Astrocyte (in vitro differentiated cells and primary cell): ENCODE results near the gene ABHD16A. TPM values are rescaled to one million over a fixed set of nuclear protein-coding genes. Genes with fewer than 3 reads are reported as not detected.
A peak's percentile ranks its signal among the peaks of the same experiment; 100 is the strongest.

ENCODE experiments used
- DNase-seq: peaks from one replicate; pipeline ENCODE4 v3.0.0-alpha.2; 2010; ENCODE audit warnings: low read depth
- FAIRE-seq: peaks from 2 replicates; lab custom pipeline; 2011; peaks lifted over from hg19 to GRCh38; lab: Jason Lieb, UNC
- H2AFZ ChIP-seq: 2 replicates; pipeline ENCODE4 v1.6.0; 2012; ENCODE audit warnings: low read depth, low read length, inconsistent platforms
- H3K27ac ChIP-seq: 2 replicates; pipeline ENCODE4 v1.5.1; 2011; ENCODE audit warnings: low read depth, low read length, inconsistent platforms
- H3K27me3 ChIP-seq: 2 replicates; pipeline ENCODE4 v1.6.0; 2011; ENCODE audit warnings: low read length, inconsistent platforms; ENCODE audit not compliant: insufficient read depth
- H3K36me3 ChIP-seq: 2 replicates; pipeline ENCODE4 v1.5.1; 2011; ENCODE audit warnings: low read length, inconsistent platforms; ENCODE audit not compliant: insufficient read depth
- H3K4me1 ChIP-seq: 2 replicates; pipeline ENCODE4 v1.5.1; 2011; ENCODE audit warnings: low read length, inconsistent platforms; ENCODE audit not compliant: insufficient read depth
- H3K4me2 ChIP-seq: 2 replicates; pipeline ENCODE4 v1.6.0; 2012; ENCODE audit warnings: low read length, inconsistent platforms
- H3K4me3 ChIP-seq: 2 replicates; pipeline ENCODE4 v1.5.1; 2011; ENCODE audit warnings: low read depth, mild to moderate bottlenecking, low read length, inconsistent platforms; ENCODE audit not compliant: insufficient read depth
- H3K79me2 ChIP-seq: 2 replicates; pipeline ENCODE4 v1.6.0; 2012; ENCODE audit warnings: mild to moderate bottlenecking, low read length, inconsistent platforms; ENCODE audit not compliant: insufficient read depth
- H3K9ac ChIP-seq: 2 replicates; pipeline ENCODE4 v1.6.0; 2012; ENCODE audit warnings: mild to moderate bottlenecking, low read length, inconsistent platforms
- H3K9me3 ChIP-seq: 2 replicates; pipeline ENCODE4 v1.5.1; 2012; ENCODE audit warnings: low read depth, mild to moderate bottlenecking, low read length, inconsistent platforms; ENCODE audit not compliant: insufficient read depth
- H4K20me1 ChIP-seq: 2 replicates; pipeline ENCODE4 v1.6.0; 2012; ENCODE audit warnings: low read length, inconsistent platforms; ENCODE audit not compliant: insufficient read depth
- H3K27ac Mint-ChIP-seq: one replicate; pipeline ENCODE4 v1.8.0; 2021; ENCODE audit warnings: mild to moderate bottlenecking, mixed read lengths; ENCODE audit not compliant: unreplicated experiment
- H3K27me3 Mint-ChIP-seq: one replicate; pipeline ENCODE4 v1.8.0; 2021; ENCODE audit warnings: low read depth, mixed read lengths; ENCODE audit not compliant: unreplicated experiment
- H3K36me3 Mint-ChIP-seq: one replicate; pipeline ENCODE4 v1.8.0; 2021; ENCODE audit warnings: low read depth, mixed read lengths; ENCODE audit not compliant: unreplicated experiment
- H3K4me1 Mint-ChIP-seq: one replicate; pipeline ENCODE4 v1.8.0; 2021; ENCODE audit warnings: low read depth, mixed read lengths; ENCODE audit not compliant: unreplicated experiment
- H3K4me3 Mint-ChIP-seq: one replicate; pipeline ENCODE4 v1.8.0; 2021; ENCODE audit warnings: mild to moderate bottlenecking, moderate library complexity, mixed read lengths; ENCODE audit not compliant: unreplicated experiment
- H3K9me3 Mint-ChIP-seq: one replicate; pipeline ENCODE4 v1.8.0; 2021; ENCODE audit warnings: mild to moderate bottlenecking, mixed read lengths; ENCODE audit not compliant: unreplicated experiment
- CTCF ChIP-seq: IDR thresholded peaks from 2 replicates; pipeline ENCODE4 v1.5.1; 2011; ENCODE audit warnings: low read depth, mild to moderate bottlenecking, inconsistent platforms, low read length, moderate library complexity; ENCODE audit not compliant: insufficient read depth
- EZH2 ChIP-seq: IDR thresholded peaks from 2 replicates; pipeline ENCODE4 v1.6.1; 2012; ENCODE audit warnings: mild to moderate bottlenecking, low read length, inconsistent platforms; ENCODE audit not compliant: insufficient read depth
- total RNA-seq: library from RNA; stranded (reverse); gene quantifications from 2 replicates; pipeline ENCODE4 v1.2.1, GENCODE V29; 2021

ABHD16A gene
- total RNA-seq, 1 donor from 2014 or later, result 38.3 TPM

GRCh38 chr6:31730631-31731086 is 27.5 kb upstream of the ABHD16A start:
- Histone ChIP-seq H3K27ac (peak overlapping the region; percentile 77), H3K27me3 (no peaks in the 10 kb centered on the region), H3K4me3 (peak overlapping the region; percentile 86), H3K79me2 (peaks cover 44% of the 10 kb centered on the region), H3K36me3 (peaks cover 39% of the 10 kb centered on the region), H3K9me3 (no peaks in the 10 kb centered on the region), H2AFZ (no peak overlapping the region), H4K20me1 (peaks cover 67% of the 10 kb centered on the region), H3K9ac (peak overlapping the region; percentile 88), H3K4me2 (peak overlapping the region; percentile 96), H3K4me1 (peaks cover 29% of the 10 kb centered on the region)
- Mint-ChIP-seq H3K27ac (peak overlapping the region; percentile 66), H3K36me3 (peaks cover 24% of the 10 kb centered on the region), H3K4me3 (peak overlapping the region; percentile 90), H3K4me1 (peaks cover 23% of the 10 kb centered on the region), H3K27me3 (no peaks in the 10 kb centered on the region), H3K9me3 (no peaks in the 10 kb centered on the region)
- DNase-seq (no peak), FAIRE-seq (no peak)
- TF ChIP-seq CTCF (no peak), EZH2 (no peak)

GRCh38 chr6:31729979-31730630 is 27.0 kb upstream of the ABHD16A start:
- TF ChIP-seq CTCF, result no peak
- TF ChIP-seq EZH2, result no peak
- H3K36me3 Mint-ChIP-seq, result peaks cover 26% of the 10 kb centered on the region
- H3K4me3 Mint-ChIP-seq, result peak overlapping the region; percentile 90
- H3K79me2 ChIP-seq, result peaks cover 39% of the 10 kb centered on the region
- H2AFZ ChIP-seq, result peak overlapping the region; percentile 77
- H3K9me3 Mint-ChIP-seq, result no peaks in the 10 kb centered on the region
- peak overlapping the region; percentile 86 for H3K4me3 ChIP-seq
- H3K36me3 ChIP-seq, result peaks cover 39% of the 10 kb centered on the region
- H3K4me2 ChIP-seq, result peak overlapping the region; percentile 96
- no peaks in the 10 kb centered on the region for H3K27me3 ChIP-seq
- no peaks in the 10 kb centered on the region for H3K9me3 ChIP-seq
- DNase-seq (peak; percentile 78), FAIRE-seq (no peak)
- H4K20me1 ChIP-seq, result peaks cover 63% of the 10 kb centered on the region
- H3K9ac ChIP-seq, result peak overlapping the region; percentile 88
- peak overlapping the region; percentile 87 for H3K27ac Mint-ChIP-seq
- peaks cover 29% of the 10 kb centered on the region for H3K4me1 ChIP-seq
- H3K27me3 Mint-ChIP-seq, result no peaks in the 10 kb centered on the region
- H3K4me1 Mint-ChIP-seq, result peaks cover 23% of the 10 kb centered on the region
- H3K27ac ChIP-seq, result peak overlapping the region; percentile 77

GRCh38 chr6:31729515-31729978 is 26.4 kb upstream of the ABHD16A start:
- Mint-ChIP-seq H3K9me3 (no peaks in the 10 kb centered on the region), H3K36me3 (peaks cover 29% of the 10 kb centered on the region), H3K27ac (peak overlapping the region; percentile 87), H3K4me3 (peak overlapping the region; percentile 90), H3K27me3 (no peaks in the 10 kb centered on the region), H3K4me1 (peaks cover 23% of the 10 kb centered on the region)
- H3K27ac ChIP-seq, result peak overlapping the region; percentile 77
- H3K4me3 ChIP-seq, result peak overlapping the region; percentile 86
- H3K4me2 ChIP-seq, result peak overlapping the region; percentile 96
- DNase-seq (peak; percentile 70), FAIRE-seq (no peak)
- H3K9me3 ChIP-seq, result no peaks in the 10 kb centered on the region
- peaks cover 58% of the 10 kb centered on the region for H4K20me1 ChIP-seq
- H2AFZ ChIP-seq, result peak overlapping the region; percentile 77
- TF ChIP-seq CTCF, result no peak
- no peak for TF ChIP-seq EZH2
- H3K27me3 ChIP-seq, result no peaks in the 10 kb centered on the region
- H3K79me2 ChIP-seq, result peaks cover 33% of the 10 kb centered on the region
- H3K36me3 ChIP-seq, result peaks cover 39% of the 10 kb centered on the region
- peaks cover 29% of the 10 kb centered on the region for H3K4me1 ChIP-seq
- peak overlapping the region; percentile 88 for H3K9ac ChIP-seq
